ENCODE data around the gene RASL10A. TPM values are rescaled to one million over a fixed set of nuclear protein-coding genes. Genes with fewer than 3 reads are reported as not detected.

RASL10A gene
- total and polyA plus RNA-seq, 2 experiments from 2014 or later, result 0.20 TPM; not detected in 1

DNA sequence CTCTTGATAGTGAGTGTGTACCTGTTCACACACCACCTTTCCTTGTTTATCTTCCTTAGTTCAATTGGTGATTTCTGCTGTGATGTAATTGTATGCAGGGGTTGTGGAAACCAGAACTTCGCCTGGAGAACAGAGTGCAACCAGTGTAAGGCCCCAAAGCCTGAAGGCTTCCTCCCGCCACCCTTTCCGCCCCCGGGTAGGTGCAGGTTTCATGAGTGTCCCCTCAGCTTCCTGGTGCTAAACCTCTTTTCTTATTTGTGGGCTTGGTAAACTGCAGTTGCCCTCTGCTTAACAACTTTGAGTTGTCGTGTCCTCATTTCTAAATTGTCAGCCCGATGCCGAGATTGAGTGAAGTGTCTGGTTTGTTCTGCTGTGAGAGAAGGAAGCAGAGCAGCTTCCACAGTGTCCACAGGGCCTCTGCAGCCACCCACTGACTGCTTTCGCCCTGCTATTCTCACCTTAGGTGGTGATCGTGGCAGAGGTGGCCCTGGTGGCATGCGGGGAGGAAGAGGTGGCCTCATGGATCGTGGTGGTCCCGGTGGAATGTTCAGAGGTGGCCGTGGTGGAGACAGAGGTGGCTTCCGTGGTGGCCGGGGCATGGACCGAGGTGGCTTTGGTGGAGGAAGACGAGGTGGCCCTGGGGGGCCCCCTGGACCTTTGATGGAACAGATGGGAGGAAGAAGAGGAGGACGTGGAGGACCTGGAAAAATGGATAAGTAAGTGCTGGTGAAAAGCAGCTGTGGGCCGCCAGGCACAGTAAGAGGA, 16.2 kb downstream of the RASL10A start:
- Histone ChIP-seq H2AFZ (no peak overlapping the region), H3K27ac (no peak overlapping the region), H3K27me3 (replicated peaks; ENCODE audit: insufficient read depth) (no peaks in the 10 kb centered on the region), H3K9me3 (ENCODE audit: low read depth) (no peaks in the 10 kb centered on the region), H3K4me2 (ENCODE audit: unreplicated experiment) (no peak overlapping the region), H3K4me3 (no peak overlapping the region), H3K9ac (no peak overlapping the region), H3K4me1 (ENCODE audit: insufficient read depth) (no peaks in the 10 kb centered on the region), H3K9me2 (ENCODE audit: insufficient read depth) (no peaks in the 10 kb centered on the region), H3F3A (ENCODE audit: insufficient read depth) (peaks cover 56% of the 10 kb centered on the region), H3K36me3 (ENCODE audit: low read depth) (peaks cover 62% of the 10 kb centered on the region), H4K20me1 (ENCODE audit: insufficient read depth) (no peaks in the 10 kb centered on the region), H3K79me2 (ENCODE audit: insufficient read depth) (peaks cover 11% of the 10 kb centered on the region; the same call in 1 of the 2 replicates)
- WGBS, 2 experiments (ENCODE audit: low coverage in 1 of 2, low lambda C conversion rate in 2 of 2, missing lambda C conversion rate in 2 of 2), result 88 to 89% methylated on average over 19 of the region's 19 CpGs
- no peak for TF ChIP-seq EZH2 (IDR thresholded peaks at IDR 0.05; ENCODE audit: insufficient read depth, poor library complexity, severe bottlenecking)
- DNase-seq, result no peak
- in situ Hi-C loops (cut with MboI), result no loop called here

DNA sequence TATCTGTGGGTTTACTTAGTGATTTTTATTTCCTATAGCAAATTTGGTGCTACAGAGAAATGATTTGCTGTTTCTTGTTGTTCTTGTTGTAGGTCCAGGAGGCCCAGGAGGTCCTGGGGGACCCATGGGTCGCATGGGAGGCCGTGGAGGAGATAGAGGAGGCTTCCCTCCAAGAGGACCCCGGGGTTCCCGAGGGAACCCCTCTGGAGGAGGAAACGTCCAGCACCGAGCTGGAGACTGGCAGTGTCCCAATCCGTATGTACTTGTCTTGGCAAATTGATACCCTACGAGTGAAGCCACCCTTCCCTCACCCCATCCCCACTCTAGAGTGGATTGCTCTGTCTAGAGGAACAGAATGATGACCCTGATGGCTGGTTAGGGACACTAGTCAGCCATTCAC, 16.9 kb downstream of the RASL10A start:
- peaks cover 56% of the 10 kb centered on the region for H3F3A ChIP-seq (ENCODE audit: insufficient read depth)
- H3K4me3 ChIP-seq, result no peak overlapping the region
- in situ Hi-C loops (cut with MboI), result no loop called here
- H2AFZ ChIP-seq, result no peak overlapping the region
- no peak for TF ChIP-seq EZH2 (IDR thresholded peaks at IDR 0.05; ENCODE audit: insufficient read depth, poor library complexity, severe bottlenecking)
- no peak for TF ChIP-seq EZH2phosphoT487 (IDR thresholded peaks at IDR 0.05; ENCODE audit: insufficient read depth, low read depth)
- no peak overlapping the region for H3K4me2 ChIP-seq (ENCODE audit: unreplicated experiment)
- no peaks in the 10 kb centered on the region for H3K4me1 ChIP-seq (ENCODE audit: insufficient read depth)
- DNase-seq, result no peak
- 78 to 79% methylated on average over 8 of the region's 8 CpGs for WGBS, 2 experiments (ENCODE audit: low coverage in 1 of 2, low lambda C conversion rate in 2 of 2, missing lambda C conversion rate in 2 of 2)
- peaks cover 17% of the 10 kb centered on the region for H3K79me2 ChIP-seq (ENCODE audit: insufficient read depth)
- no peak overlapping the region for H3K27ac ChIP-seq
- no peaks in the 10 kb centered on the region for H3K9me2 ChIP-seq (ENCODE audit: insufficient read depth)
- no peaks in the 10 kb centered on the region for H3K27me3 ChIP-seq (replicated peaks; ENCODE audit: insufficient read depth)
- H3K9ac ChIP-seq, result no peak overlapping the region
- H3K9me3 ChIP-seq (ENCODE audit: low read depth), result no peaks in the 10 kb centered on the region
- H4K20me1 ChIP-seq (ENCODE audit: insufficient read depth), result no peaks in the 10 kb centered on the region
- H3K36me3 ChIP-seq (ENCODE audit: low read depth), result peaks cover 68% of the 10 kb centered on the region

DNA sequence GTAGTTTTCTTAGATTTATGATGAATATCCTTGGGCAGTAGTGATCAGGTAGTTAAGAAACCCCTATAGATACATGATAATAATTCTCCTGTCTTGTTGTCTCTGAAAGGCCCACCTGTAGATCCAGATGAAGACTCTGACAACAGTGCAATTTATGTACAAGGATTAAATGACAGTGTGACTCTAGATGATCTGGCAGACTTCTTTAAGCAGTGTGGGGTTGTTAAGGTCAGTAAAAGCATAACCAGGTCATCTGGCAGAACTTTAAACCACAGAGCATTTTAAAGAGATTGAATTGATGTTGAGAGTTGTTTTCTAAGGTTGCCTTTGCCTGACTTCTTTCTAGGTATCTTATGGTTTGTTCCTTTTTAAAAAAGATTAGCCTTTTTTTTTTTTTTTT, 23.1 kb downstream of the RASL10A start:
- Histone ChIP-seq H3K36me3 (ENCODE audit: low read depth) (peaks cover 100% of the 10 kb centered on the region), H3K27me3 (replicated peaks; ENCODE audit: insufficient read depth) (no peaks in the 10 kb centered on the region), H3K9me2 (ENCODE audit: insufficient read depth) (no peaks in the 10 kb centered on the region), H4K20me1 (ENCODE audit: insufficient read depth) (no peaks in the 10 kb centered on the region), H3K27ac (no peak overlapping the region), H2AFZ (no peak overlapping the region), H3K4me1 (ENCODE audit: insufficient read depth) (no peaks in the 10 kb centered on the region), H3K79me2 (ENCODE audit: insufficient read depth) (peaks cover 79% of the 10 kb centered on the region), H3K4me3 (no peak overlapping the region), H3F3A (ENCODE audit: insufficient read depth) (peaks cover 47% of the 10 kb centered on the region), H3K9me3 (ENCODE audit: low read depth) (no peaks in the 10 kb centered on the region), H3K4me2 (ENCODE audit: unreplicated experiment) (no peak overlapping the region), H3K9ac (no peak overlapping the region)
- no peak for DNase-seq
- in situ Hi-C loops (cut with MboI), result no loop called here
- TF ChIP-seq EZH2phosphoT487 (IDR thresholded peaks at IDR 0.05; ENCODE audit: insufficient read depth, low read depth), result no peak
- no peak for TF ChIP-seq EZH2 (IDR thresholded peaks at IDR 0.05; ENCODE audit: insufficient read depth, poor library complexity, severe bottlenecking)

DNA sequence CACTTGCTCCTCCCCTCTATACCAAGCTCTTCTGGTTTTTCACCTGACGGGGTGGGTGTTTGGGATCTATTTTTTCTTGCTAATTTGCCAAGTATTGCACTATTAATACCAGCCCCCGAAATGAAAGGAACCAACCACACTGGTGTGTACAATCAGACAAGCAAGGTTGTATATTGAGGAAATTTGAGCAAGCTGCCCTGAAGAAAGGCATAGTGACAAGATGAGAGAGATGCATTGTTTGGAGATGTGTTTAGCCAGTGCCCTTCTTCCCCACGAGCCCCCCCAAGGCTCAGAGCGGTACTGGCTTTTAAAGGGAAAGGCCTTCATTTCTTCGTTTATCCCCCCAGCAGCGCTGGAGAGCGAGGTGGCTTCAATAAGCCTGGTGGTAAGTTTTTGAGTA, 24.3 kb downstream of the RASL10A start:
- DNase-seq, result no peak
- Histone ChIP-seq H3F3A (ENCODE audit: insufficient read depth) (peaks cover 35% of the 10 kb centered on the region), H3K4me3 (no peak overlapping the region), H3K9ac (no peak overlapping the region), H3K27me3 (replicated peaks; ENCODE audit: insufficient read depth) (no peaks in the 10 kb centered on the region), H3K9me3 (ENCODE audit: low read depth) (no peaks in the 10 kb centered on the region), H3K27ac (no peak overlapping the region), H3K79me2 (ENCODE audit: insufficient read depth) (peaks cover 87% of the 10 kb centered on the region), H3K4me2 (ENCODE audit: unreplicated experiment) (no peak overlapping the region), H4K20me1 (ENCODE audit: insufficient read depth) (no peaks in the 10 kb centered on the region), H3K4me1 (ENCODE audit: insufficient read depth) (no peaks in the 10 kb centered on the region), H2AFZ (no peak overlapping the region), H3K36me3 (ENCODE audit: low read depth) (peaks cover 98% of the 10 kb centered on the region), H3K9me2 (ENCODE audit: insufficient read depth) (no peaks in the 10 kb centered on the region)
- in situ Hi-C loops (cut with MboI), result no loop called here
- TF ChIP-seq EZH2phosphoT487 (IDR thresholded peaks at IDR 0.05; ENCODE audit: insufficient read depth, low read depth) (no peak), EZH2 (IDR thresholded peaks at IDR 0.05; ENCODE audit: insufficient read depth, poor library complexity, severe bottlenecking) (no peak)
- WGBS, 2 experiments (ENCODE audit: low coverage in 1 of 2, low lambda C conversion rate in 2 of 2, missing lambda C conversion rate in 2 of 2), result 60 to 68% methylated on average over 7 of the region's 7 CpGs

Data from GM23248 (cell line).